Mononuclear cell (primary cell): Measurements from ENCODE around the gene ARL10. TPM values are rescaled to one million over a fixed set of nuclear protein-coding genes. Genes with fewer than 3 reads are reported as not detected.

Experiments
- H3K27me3 ChIP-seq: 2 replicates; pipeline ENCODE4 v1.6.0; 2011; ENCODE audit warnings: low read length, control low read depth; ENCODE audit not compliant: insufficient read depth
- H3K4me1 ChIP-seq: 2 replicates; pipeline ENCODE4 v1.5.1; 2011; ENCODE audit warnings: mild to moderate bottlenecking, low read length, control low read depth; ENCODE audit not compliant: insufficient read depth
- H3K4me3 ChIP-seq: 2 replicates; pipeline ENCODE4 v1.5.1; 2011; ENCODE audit warnings: mild to moderate bottlenecking, low read length, moderate library complexity
- H3K9me3 ChIP-seq: 2 replicates; pipeline ENCODE4 v1.5.1; 2011; ENCODE audit warnings: low read depth, mild to moderate bottlenecking, control low read depth, low read length
- total RNA-seq: library from RNA; depleted of rRNA; stranded (reverse); fragments of >200 nt; gene quantifications from one replicate; pipeline ENCODE4 v1.2.3, GENCODE V29; 2012

Gene ARL10
- total RNA-seq, 1 donor = 2.3 TPM

GRCh38 chr5:176381423-176381822 is 16.1 kb downstream of the ARL10 start:
- no peaks in the 10 kb centered on the region for H3K9me3 ChIP-seq
- H3K4me3 ChIP-seq = no peak overlapping the region
- H3K27me3 ChIP-seq = no peaks in the 10 kb centered on the region
- H3K4me1 ChIP-seq = peaks cover 7% of the 10 kb centered on the region

GRCh38 chr5:176381979-176382378 is 16.7 kb downstream of the ARL10 start:
- H3K9me3 ChIP-seq = no peaks in the 10 kb centered on the region
- no peaks in the 10 kb centered on the region for H3K27me3 ChIP-seq
- no peak overlapping the region for H3K4me3 ChIP-seq
- H3K4me1 ChIP-seq = peaks cover 12% of the 10 kb centered on the region

- Histone ChIP-seq H3K9me3 (no peaks in the 10 kb centered on the region), H3K4me3 (no peak overlapping the region), H3K27me3 (no peaks in the 10 kb centered on the region), H3K4me1 (peaks cover 20% of the 10 kb centered on the region)
Observed at GRCh38 chr5:176382721-176383120, 17.4 kb downstream of the ARL10 start.

GRCh38 chr5:176383248-176383905 is 18.1 kb downstream of the ARL10 start:
- H3K9me3 ChIP-seq = no peaks in the 10 kb centered on the region
- peaks cover 25% of the 10 kb centered on the region for H3K4me1 ChIP-seq
- no peak overlapping the region for H3K4me3 ChIP-seq
- H3K27me3 ChIP-seq = no peaks in the 10 kb centered on the region

- Histone ChIP-seq H3K4me1 (peaks cover 25% of the 10 kb centered on the region), H3K27me3 (no peaks in the 10 kb centered on the region), H3K4me3 (no peak overlapping the region), H3K9me3 (no peaks in the 10 kb centered on the region)
Observed at GRCh38 chr5:176383961-176384360, 18.7 kb downstream of the ARL10 start.

GRCh38 chr5:176384366-176384930 is 19.2 kb downstream of the ARL10 start:
- no peaks in the 10 kb centered on the region for H3K9me3 ChIP-seq

GRCh38 chr5:176384991-176385390 is 19.7 kb downstream of the ARL10 start:
- H3K9me3 ChIP-seq = no peaks in the 10 kb centered on the region
- no peaks in the 10 kb centered on the region for H3K27me3 ChIP-seq
- no peak overlapping the region for H3K4me3 ChIP-seq
- peaks cover 31% of the 10 kb centered on the region for H3K4me1 ChIP-seq

More at GRCh38 chr5:176384366-176384930, 19.2 kb downstream of the ARL10 start:
- Histone ChIP-seq H3K4me3 (no peak overlapping the region), H3K27me3 (no peaks in the 10 kb centered on the region), H3K4me1 (peaks cover 28% of the 10 kb centered on the region)

- Histone ChIP-seq H3K4me3 (no peak overlapping the region), H3K4me1 (peaks cover 30% of the 10 kb centered on the region), H3K27me3 (no peaks in the 10 kb centered on the region), H3K9me3 (no peaks in the 10 kb centered on the region)
Observed at GRCh38 chr5:176386491-176386890, 21.2 kb downstream of the ARL10 start.

- Histone ChIP-seq H3K9me3 (no peaks in the 10 kb centered on the region), H3K4me1 (peaks cover 37% of the 10 kb centered on the region), H3K4me3 (peak overlapping the region; percentile 82), H3K27me3 (no peaks in the 10 kb centered on the region)
Observed at GRCh38 chr5:176387384-176387925, 22.2 kb downstream of the ARL10 start.

- H3K27me3 ChIP-seq = no peaks in the 10 kb centered on the region
- no peaks in the 10 kb centered on the region for H3K9me3 ChIP-seq
- H3K4me1 ChIP-seq = peaks cover 41% of the 10 kb centered on the region
- H3K4me3 ChIP-seq = peak overlapping the region; percentile 82
Observed at GRCh38 chr5:176388003-176388443, 22.7 kb downstream of the ARL10 start.

- Histone ChIP-seq H3K27me3 (no peaks in the 10 kb centered on the region), H3K4me3 (peak within 1 kb of the TSS; percentile 82), H3K9me3 (no peaks in the 10 kb centered on the region), H3K4me1 (peaks cover 41% of the 10 kb centered on the region)
Observed at GRCh38 chr5:176388444-176389134, 23.3 kb downstream of the ARL10 start, which contains the start of the genes HIGD2A and NOP16. TSS of gene HIGD2A (plus strand) at chr5:176388751. CDS start at chr5:176388820, 69 bp downstream. TSS of gene NOP16 (minus strand) at chr5:176388598. CDS start at chr5:176388539, 59 bp downstream.

GRCh38 chr5:176389135-176390123 is 24.1 kb downstream of the ARL10 start:
- Histone ChIP-seq H3K27me3 (no peaks in the 10 kb centered on the region), H3K4me3 (peak overlapping the region; percentile 82), H3K9me3 (no peaks in the 10 kb centered on the region), H3K4me1 (peaks cover 41% of the 10 kb centered on the region)

- Histone ChIP-seq H3K27me3 (no peaks in the 10 kb centered on the region), H3K4me1 (peaks cover 38% of the 10 kb centered on the region), H3K9me3 (no peaks in the 10 kb centered on the region), H3K4me3 (no peak overlapping the region)
Observed at GRCh38 chr5:176391479-176391878, 26.2 kb downstream of the ARL10 start.

GRCh38 chr5:176391999-176392398 is 26.7 kb downstream of the ARL10 start:
- Histone ChIP-seq H3K4me3 (no peak overlapping the region), H3K27me3 (no peaks in the 10 kb centered on the region), H3K9me3 (no peaks in the 10 kb centered on the region), H3K4me1 (peaks cover 33% of the 10 kb centered on the region)
